Thoracic aorta (tissue), 2 donors: ENCODE results near the gene VMP1. TPM values are rescaled to one million over a fixed set of nuclear protein-coding genes. Genes with fewer than 3 reads are reported as not detected.

ENCODE experiments used
- ATAC-seq: fragments of 150-250 bp; one replicate; pipeline ENCODE4 v1.8.0; 2017; ENCODE audit warnings: low read depth; ENCODE audit not compliant: insufficient number of reproducible peaks, low FRiP score
- DNase-seq: peaks from one replicate; pipeline ENCODE4 v3.0.0-alpha.2; 2020; ENCODE audit warnings: low spot score
- H3K27ac ChIP-seq, 2 donors: fragments of 200-600 bp; sonication (generic); 1 replicate in 1 of 2; 2 replicates in 1 of 2; pipeline ENCODE4 v1.5.1; 2016; ENCODE audit warnings: mild to moderate bottlenecking in 2 of 2, moderate library complexity in 2 of 2
- H3K27me3 ChIP-seq: fragments of 200-600 bp; sonication (generic); replicated peaks from 2 replicates; pipeline ENCODE4 v1.6.0; 2016; ENCODE audit warnings: mild to moderate bottlenecking; ENCODE audit not compliant: insufficient read depth
- H3K36me3 ChIP-seq: fragments of 200-600 bp; sonication (generic); one replicate; pipeline ENCODE4 v1.5.1; 2016
- H3K4me1 ChIP-seq, 2 donors: fragments of 200-600 bp; sonication (generic); 1 replicate in 1 of 2; 2 replicates in 1 of 2; pipeline versions ENCODE4 v1.5.1 to v1.6.0; 2016; ENCODE audit warnings: low read depth in 2 of 2, mild to moderate bottlenecking in 1 of 2; ENCODE audit not compliant: control insufficient read depth in 1 of 2
- H3K4me3 ChIP-seq: fragments of 200-600 bp; sonication (generic); 2 replicates; pipeline ENCODE4 v1.5.1; 2016; ENCODE audit warnings: mild to moderate bottlenecking
- H3K9me3 ChIP-seq: fragments of 200-600 bp; sonication (generic); 2 replicates; pipeline ENCODE4 v1.5.1; 2016
- total RNA-seq, 2 donors: library from RNA; depleted of rRNA; stranded (reverse); fragments of >200 nt; gene quantifications; one replicate each; pipeline versions ENCODE4 v1.1.0 to v1.2.3, GENCODE V29; 2016
- TF ChIP-seq, protein P1 (sequence below): fragments of 200-600 bp; sonication (generic); IDR thresholded peaks from one replicate; pipeline ENCODE4 v1.5.1; 2019; ENCODE audit warnings: antibody characterized with exemption

VMP1 gene
- total RNA-seq, 2 donors from 2014 or later = 183 to 728 TPM

DNA sequence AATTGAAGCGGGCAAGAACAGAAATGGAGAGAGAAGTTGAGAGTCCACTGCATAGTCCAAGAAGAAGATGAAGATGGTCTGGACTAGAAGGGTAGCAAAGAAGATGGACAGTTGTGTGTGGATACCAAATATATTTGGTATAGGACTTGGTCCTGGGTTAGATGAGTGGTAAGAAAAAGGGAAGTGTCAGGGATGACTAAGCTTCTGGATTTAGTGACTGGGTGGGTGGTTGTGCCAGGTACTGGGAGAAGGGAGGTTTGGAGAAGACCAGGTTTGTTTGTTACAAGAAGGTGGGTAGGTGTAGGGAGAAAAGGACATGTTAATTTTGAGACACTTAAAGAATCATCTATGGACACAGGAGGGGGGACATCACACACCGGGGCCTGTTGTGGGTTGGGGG lies 5.4 kb downstream of the VMP1 start:
- DNase-seq (no peak), ATAC-seq (no peak)
- H3K27ac ChIP-seq = no peak overlapping the region
- H3K4me3 ChIP-seq = no peak overlapping the region
- TF ChIP-seq, protein P1, sequence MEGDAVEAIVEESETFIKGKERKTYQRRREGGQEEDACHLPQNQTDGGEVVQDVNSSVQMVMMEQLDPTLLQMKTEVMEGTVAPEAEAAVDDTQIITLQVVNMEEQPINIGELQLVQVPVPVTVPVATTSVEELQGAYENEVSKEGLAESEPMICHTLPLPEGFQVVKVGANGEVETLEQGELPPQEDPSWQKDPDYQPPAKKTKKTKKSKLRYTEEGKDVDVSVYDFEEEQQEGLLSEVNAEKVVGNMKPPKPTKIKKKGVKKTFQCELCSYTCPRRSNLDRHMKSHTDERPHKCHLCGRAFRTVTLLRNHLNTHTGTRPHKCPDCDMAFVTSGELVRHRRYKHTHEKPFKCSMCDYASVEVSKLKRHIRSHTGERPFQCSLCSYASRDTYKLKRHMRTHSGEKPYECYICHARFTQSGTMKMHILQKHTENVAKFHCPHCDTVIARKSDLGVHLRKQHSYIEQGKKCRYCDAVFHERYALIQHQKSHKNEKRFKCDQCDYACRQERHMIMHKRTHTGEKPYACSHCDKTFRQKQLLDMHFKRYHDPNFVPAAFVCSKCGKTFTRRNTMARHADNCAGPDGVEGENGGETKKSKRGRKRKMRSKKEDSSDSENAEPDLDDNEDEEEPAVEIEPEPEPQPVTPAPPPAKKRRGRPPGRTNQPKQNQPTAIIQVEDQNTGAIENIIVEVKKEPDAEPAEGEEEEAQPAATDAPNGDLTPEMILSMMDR = no peak
- H3K4me1 ChIP-seq = peaks cover 6 to 14% of the 10 kb centered on the region in 2 donors
- H3K27me3 ChIP-seq = no peaks in the 10 kb centered on the region
- no peaks in the 10 kb centered on the region for H3K36me3 ChIP-seq
- H3K9me3 ChIP-seq = no peaks in the 10 kb centered on the region

GRCh38 chr17:59714255-59714654 lies 6.8 kb downstream of the VMP1 start:
- Histone ChIP-seq H3K36me3 (no peaks in the 10 kb centered on the region), H3K27me3 (no peaks in the 10 kb centered on the region), H3K4me3 (no peak overlapping the region), H3K9me3 (no peaks in the 10 kb centered on the region), H3K27ac (no peak overlapping the region), H3K4me1 (peaks cover 0 to under 1% of the 10 kb centered on the region in 2 donors)
- no peak for ATAC-seq
- no peak for DNase-seq
- TF ChIP-seq, protein P1 = no peak

GRCh38 chr17:59716427-59716826 lies 9.0 kb downstream of the VMP1 start:
- TF ChIP-seq, protein P1 = no peak
- Histone ChIP-seq H3K9me3 (no peaks in the 10 kb centered on the region), H3K4me1 (no peaks in the 10 kb centered on the region), H3K36me3 (no peaks in the 10 kb centered on the region), H3K27ac (no peak overlapping the region), H3K4me3 (no peak overlapping the region), H3K27me3 (no peaks in the 10 kb centered on the region)
- no peak for ATAC-seq
- DNase-seq = no peak

GRCh38 chr17:59719526-59719925 lies 12.1 kb downstream of the VMP1 start:
- Histone ChIP-seq H3K27me3 (no peaks in the 10 kb centered on the region), H3K36me3 (no peaks in the 10 kb centered on the region), H3K9me3 (no peaks in the 10 kb centered on the region), H3K27ac (no peak overlapping the region), H3K4me1 (no peaks in the 10 kb centered on the region), H3K4me3 (no peak overlapping the region)
- DNase-seq (no peak), ATAC-seq (no peak)
- TF ChIP-seq, protein P1 = no peak

DNA sequence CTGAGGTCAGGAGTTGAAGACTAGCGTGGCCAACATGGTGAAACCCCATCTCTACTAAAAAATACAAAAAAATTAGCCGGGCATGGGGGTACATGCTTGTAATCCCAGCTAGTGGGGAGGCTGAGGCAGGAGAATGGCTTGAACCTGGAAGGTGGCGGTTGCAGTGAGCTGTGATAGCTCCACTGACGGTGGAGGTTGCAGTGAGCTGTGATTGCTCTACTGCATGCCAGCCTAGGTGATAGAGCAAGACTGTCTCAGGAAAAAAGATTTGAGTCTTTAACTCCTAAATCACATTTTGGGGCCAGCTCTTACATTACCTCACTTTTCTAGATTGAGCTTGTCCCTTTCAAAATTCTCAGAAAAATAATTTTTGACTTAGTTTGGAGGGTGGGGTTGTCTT lies 15.2 kb downstream of the VMP1 start:
- DNase-seq = no peak
- H3K4me3 ChIP-seq = no peak overlapping the region
- no peaks in the 10 kb centered on the region for H3K9me3 ChIP-seq
- H3K27me3 ChIP-seq = no peaks in the 10 kb centered on the region
- no peak overlapping the region for H3K27ac ChIP-seq
- peaks cover 9 to 18% of the 10 kb centered on the region in 2 donors for H3K4me1 ChIP-seq
- TF ChIP-seq, protein P1 = no peak
- ATAC-seq = no peak
- no peaks in the 10 kb centered on the region for H3K36me3 ChIP-seq
